Right lobe of liver (tissue), 4 donors: ENCODE data around the gene UCHL3.

Experiments
- CTCF ChIP-seq, 4 donors: fragments of 200-600 bp in 3 of 4; fragments of 450-650 bp in 1 of 4; IDR thresholded peaks; one replicate each; pipeline versions ENCODE4 v1.5.1 to v1.8.0; 2016 to 2022; ENCODE audit warnings: antibody characterized with exemption in 4 of 4, mild to moderate bottlenecking in 2 of 4
- POLR2A ChIP-seq: fragments of 450-650 bp; IDR thresholded peaks from one replicate; pipeline ENCODE4 v1.6.1; 2017; ENCODE audit warnings: antibody characterized with exemption, mild to moderate bottlenecking
- donor health status: DM: no; HTN: no; CAD: no.
- donor health status: DM: no; HTN: no; CAD: no.
- donor health status: DM: no; HTN: yes; CAD: no.

- no peak for TF ChIP-seq POLR2A
- TF ChIP-seq CTCF (IDR thresholded peaks at IDR 0.05) = no peak
Observed at GRCh38 chr13:75610466-75610865, 60.9 kb downstream of the UCHL3 start.
